ENCODE data around the gene UNC93B1.

The UNC93B1 gene

GRCh38 chr11:68014157-68014946 is 10.5 kb upstream of the UNC93B1 start:
- POLR2A ChIA-PET: no interaction called here
- DNase-seq (ENCODE audit: extremely low spot score): no peak
- TF ChIP-seq, protein P1, sequence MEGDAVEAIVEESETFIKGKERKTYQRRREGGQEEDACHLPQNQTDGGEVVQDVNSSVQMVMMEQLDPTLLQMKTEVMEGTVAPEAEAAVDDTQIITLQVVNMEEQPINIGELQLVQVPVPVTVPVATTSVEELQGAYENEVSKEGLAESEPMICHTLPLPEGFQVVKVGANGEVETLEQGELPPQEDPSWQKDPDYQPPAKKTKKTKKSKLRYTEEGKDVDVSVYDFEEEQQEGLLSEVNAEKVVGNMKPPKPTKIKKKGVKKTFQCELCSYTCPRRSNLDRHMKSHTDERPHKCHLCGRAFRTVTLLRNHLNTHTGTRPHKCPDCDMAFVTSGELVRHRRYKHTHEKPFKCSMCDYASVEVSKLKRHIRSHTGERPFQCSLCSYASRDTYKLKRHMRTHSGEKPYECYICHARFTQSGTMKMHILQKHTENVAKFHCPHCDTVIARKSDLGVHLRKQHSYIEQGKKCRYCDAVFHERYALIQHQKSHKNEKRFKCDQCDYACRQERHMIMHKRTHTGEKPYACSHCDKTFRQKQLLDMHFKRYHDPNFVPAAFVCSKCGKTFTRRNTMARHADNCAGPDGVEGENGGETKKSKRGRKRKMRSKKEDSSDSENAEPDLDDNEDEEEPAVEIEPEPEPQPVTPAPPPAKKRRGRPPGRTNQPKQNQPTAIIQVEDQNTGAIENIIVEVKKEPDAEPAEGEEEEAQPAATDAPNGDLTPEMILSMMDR (IDR thresholded peaks at IDR 0.05; ENCODE audit: control extremely low read depth, extremely low read depth, low read depth, missing control alignments): no peak
- CTCF ChIA-PET: interaction anchor here (1.2 kb wide), 1 partner anchor 59 kb away, joined by 3 read pairs; no protein-coding TSS in a partner anchor

DNA sequence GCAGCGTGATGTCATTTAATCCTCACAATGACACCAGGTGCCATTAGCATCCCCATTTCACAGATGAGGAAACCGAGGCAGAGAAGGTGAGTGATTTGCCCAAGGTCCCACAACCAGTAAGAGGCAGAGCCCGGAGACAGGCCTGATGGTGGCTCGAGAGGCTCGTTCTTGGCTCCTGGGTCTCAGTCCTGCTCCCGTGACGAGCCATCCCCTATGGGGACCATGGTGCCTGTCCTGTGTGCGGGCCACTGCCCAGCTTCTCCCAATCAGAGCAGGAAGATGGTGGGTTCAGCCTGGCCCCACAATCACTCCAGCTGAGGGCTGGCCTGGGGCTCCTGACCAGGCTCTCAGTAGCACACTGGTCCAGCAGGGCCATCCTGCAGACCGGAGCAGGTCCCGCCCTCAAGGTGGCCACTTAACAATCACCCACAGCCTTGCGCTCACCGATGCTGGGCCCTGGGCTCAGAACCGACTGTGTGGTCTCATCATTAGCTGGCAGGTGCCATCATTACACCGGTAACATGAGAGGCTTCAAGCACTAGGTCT is 9.8 kb upstream of the UNC93B1 start:
- ChIA-PET POLR2A (no interaction called here), CTCF (no interaction called here)
- no peak for DNase-seq (ENCODE audit: extremely low spot score)
- TF ChIP-seq, protein P1 (IDR thresholded peaks at IDR 0.05; ENCODE audit: control extremely low read depth, extremely low read depth, low read depth, missing control alignments): no peak

- DNase-seq (ENCODE audit: extremely low spot score): no peak
- ChIA-PET CTCF (no interaction called here), POLR2A (no interaction called here)
- TF ChIP-seq, protein P1 (IDR thresholded peaks at IDR 0.05; ENCODE audit: control extremely low read depth, extremely low read depth, low read depth, missing control alignments): no peak
These were observed 9.1 kb upstream of the UNC93B1 start for GRCh38 chr11:68012843-68013610.

DNA sequence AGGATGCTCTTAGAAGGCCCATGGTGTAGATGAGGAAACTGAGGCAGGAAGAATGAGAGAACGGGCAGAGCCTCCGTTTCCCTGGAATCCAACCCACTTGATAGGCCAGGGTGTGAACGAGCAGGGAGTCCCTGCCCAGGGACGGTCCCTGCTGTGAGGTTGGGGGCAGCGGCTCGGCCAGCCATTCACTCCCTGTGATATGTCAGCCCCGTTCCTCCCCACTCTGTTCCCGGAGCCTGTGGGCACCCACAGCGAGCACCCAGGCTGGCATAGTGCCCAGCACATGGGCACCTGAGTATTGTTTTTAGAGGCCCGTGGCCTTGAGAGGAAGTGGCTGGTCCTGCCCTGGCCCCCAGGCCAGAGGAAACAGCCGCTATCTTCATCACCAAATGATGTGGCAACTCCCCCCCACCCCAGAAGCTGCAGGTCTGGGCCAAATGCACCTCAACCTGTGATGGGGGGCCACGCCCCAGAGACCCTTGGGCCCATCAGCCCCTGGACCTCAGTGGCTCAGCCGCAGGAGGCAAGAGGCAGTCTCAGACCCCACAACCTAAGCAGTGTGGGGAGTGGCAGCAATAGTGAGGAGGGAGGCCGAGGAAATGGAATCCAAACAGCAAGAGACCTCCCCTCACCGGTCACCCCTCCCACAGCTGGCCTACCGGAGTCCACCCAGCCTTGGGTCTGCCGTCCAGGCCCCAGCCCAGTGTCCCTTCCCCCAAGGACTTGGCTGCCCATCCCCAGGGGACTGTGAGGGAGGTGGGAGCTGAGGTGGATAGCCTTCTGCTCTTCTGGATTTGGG is 8.3 kb upstream of the UNC93B1 start:
- ChIA-PET POLR2A (no interaction called here), CTCF (no interaction called here)
- TF ChIP-seq, protein P1 (IDR thresholded peaks at IDR 0.05; ENCODE audit: control extremely low read depth, extremely low read depth, low read depth, missing control alignments): no peak
- DNase-seq (ENCODE audit: extremely low spot score): no peak

DNA sequence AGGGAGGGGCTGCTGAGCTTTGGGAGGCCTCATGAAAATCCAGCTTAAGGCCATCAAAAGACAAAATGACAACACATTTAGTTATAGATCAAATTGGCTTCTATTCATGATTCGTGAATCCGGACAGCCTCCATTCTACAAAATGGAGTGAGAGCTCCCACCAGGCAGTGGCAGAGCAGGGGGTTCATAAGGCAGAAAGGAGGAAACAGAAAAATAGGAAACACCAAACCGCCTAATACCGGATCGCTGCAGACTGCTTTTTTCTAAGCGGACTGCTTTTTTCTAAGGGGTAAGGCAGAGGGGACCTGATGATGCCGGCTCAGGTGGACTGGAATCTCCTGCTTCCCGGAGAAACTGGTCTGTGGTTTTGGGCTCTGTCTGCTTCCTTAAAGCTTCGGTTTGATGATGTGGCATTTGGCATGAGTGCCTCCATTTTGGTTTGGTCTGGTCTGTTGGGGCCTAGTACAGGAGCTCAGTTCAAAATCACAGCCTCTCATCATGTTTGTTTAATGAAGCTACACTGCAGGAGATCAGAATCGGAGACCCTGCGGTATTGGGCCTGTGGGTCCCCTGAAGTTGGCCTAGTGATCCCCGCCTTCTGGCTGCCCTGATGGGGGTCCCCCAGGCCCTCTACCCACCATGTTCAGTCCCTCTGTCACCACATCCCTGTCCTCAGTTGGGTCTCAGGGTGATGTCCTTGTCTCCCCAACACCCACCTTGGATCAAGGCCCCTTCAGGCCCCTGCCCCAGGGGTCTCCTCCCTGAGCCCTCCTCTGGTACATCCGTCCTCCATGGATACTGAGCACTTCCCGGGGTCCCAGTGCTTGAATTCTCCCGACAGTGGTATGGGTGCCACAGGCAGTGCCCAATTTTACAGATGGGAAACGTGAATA is 7.4 kb upstream of the UNC93B1 start:
- no peak for DNase-seq (ENCODE audit: extremely low spot score)
- TF ChIP-seq, protein P1 (IDR thresholded peaks at IDR 0.05; ENCODE audit: control extremely low read depth, extremely low read depth, low read depth, missing control alignments): no peak
- CTCF ChIA-PET: interaction anchor here (1.5 to 3.7 kb wide), 2 partner anchors 192 to 199 kb away, joined by 3 to 21 read pairs; no protein-coding TSS in a partner anchor
- POLR2A ChIA-PET: no interaction called here

All from GM10248 (cell line).